Fibroblast of villous mesenchyme (primary cell): Measurements from ENCODE around the gene MAN1C1. TPM values are rescaled to one million over a fixed set of nuclear protein-coding genes. Genes with fewer than 3 reads are reported as not detected.

Source experiments
- DNase-seq: peaks from one replicate; pipeline ENCODE4 v3.0.0-alpha.2; 2010; ENCODE audit warnings: low read depth
- H3K4me3 ChIP-seq: 2 replicates; pipeline ENCODE4 v1.5.1; 2011; ENCODE audit warnings: low read depth, mild to moderate bottlenecking, low read length
- total RNA-seq: library from RNA; depleted of rRNA; stranded (reverse); fragments of >200 nt; gene quantifications from 2 replicates; pipeline ENCODE4 v1.2.3, GENCODE V29; 2012
- TF ChIP-seq, protein P1 (sequence below): IDR thresholded peaks from 2 replicates; pipeline ENCODE4 v1.5.1; 2012; ENCODE audit warnings: low read depth, mild to moderate bottlenecking, low read length; ENCODE audit not compliant: insufficient read depth

MAN1C1 gene
- total RNA-seq, 1 donor = 5.2 TPM

- TF ChIP-seq, protein P1, sequence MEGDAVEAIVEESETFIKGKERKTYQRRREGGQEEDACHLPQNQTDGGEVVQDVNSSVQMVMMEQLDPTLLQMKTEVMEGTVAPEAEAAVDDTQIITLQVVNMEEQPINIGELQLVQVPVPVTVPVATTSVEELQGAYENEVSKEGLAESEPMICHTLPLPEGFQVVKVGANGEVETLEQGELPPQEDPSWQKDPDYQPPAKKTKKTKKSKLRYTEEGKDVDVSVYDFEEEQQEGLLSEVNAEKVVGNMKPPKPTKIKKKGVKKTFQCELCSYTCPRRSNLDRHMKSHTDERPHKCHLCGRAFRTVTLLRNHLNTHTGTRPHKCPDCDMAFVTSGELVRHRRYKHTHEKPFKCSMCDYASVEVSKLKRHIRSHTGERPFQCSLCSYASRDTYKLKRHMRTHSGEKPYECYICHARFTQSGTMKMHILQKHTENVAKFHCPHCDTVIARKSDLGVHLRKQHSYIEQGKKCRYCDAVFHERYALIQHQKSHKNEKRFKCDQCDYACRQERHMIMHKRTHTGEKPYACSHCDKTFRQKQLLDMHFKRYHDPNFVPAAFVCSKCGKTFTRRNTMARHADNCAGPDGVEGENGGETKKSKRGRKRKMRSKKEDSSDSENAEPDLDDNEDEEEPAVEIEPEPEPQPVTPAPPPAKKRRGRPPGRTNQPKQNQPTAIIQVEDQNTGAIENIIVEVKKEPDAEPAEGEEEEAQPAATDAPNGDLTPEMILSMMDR = no peak
- DNase-seq = no peak
- no peak overlapping the region for H3K4me3 ChIP-seq
These were observed 175.5 kb downstream of the MAN1C1 start for GRCh38 chr1:25792115-25792514.

DNA sequence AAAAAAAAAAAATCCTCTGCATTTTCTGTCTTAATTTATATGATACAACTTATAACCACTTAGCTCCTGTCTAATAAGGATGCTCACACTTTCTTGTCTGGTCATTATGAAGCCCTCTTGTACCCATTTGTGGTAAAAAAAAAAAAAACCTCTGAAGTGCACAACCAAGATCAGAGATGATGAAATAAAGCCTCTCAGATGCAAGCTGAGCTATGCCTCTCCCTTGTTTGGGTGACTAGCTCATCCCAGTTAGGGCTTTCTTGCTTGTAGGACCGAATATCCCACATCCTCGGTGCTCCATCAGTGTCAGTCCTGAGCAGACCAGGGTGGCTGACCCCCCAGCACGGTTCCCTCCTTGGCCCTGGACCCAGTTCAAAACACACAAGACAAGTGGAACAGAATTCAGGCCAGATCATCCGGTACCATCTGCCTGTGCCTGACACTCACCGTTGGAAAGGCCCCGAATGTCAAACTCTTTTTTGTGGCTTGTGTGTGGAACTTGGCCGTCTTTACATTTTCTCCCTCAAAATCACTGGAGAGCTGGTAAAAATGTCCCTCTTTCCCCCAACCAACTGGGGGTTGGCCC lies 177.1 kb downstream of the MAN1C1 start:
- TF ChIP-seq, protein P1 = no peak
- H3K4me3 ChIP-seq = no peak overlapping the region
- DNase-seq = no peak

GRCh38 chr1:25794325-25794724 lies 177.7 kb downstream of the MAN1C1 start:
- DNase-seq = no peak
- no peak overlapping the region for H3K4me3 ChIP-seq

DNA sequence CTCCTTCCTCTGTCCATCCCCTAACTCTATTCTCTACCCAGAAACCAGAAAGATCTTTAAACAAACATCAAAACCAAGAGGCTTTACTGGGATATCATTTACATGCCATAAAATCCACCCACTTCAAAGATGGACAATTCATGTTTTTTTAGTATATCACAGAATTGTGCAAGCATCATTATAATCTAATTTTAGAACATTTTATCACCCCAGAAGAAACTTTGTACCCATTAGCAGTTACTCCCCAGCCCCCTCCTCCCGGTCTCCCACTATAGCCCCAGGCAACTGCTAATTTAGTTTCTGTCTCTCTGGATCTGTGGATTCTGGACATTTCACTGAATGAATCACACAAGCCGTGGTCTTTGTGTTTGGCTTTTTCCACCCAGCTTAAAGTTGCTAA lies 178.6 kb downstream of the MAN1C1 start:
- no peak for DNase-seq
- no peak overlapping the region for H3K4me3 ChIP-seq
- TF ChIP-seq, protein P1 = no peak

More at GRCh38 chr1:25794325-25794724, 177.7 kb downstream of the MAN1C1 start:
- TF ChIP-seq, protein P1 = no peak

DNA sequence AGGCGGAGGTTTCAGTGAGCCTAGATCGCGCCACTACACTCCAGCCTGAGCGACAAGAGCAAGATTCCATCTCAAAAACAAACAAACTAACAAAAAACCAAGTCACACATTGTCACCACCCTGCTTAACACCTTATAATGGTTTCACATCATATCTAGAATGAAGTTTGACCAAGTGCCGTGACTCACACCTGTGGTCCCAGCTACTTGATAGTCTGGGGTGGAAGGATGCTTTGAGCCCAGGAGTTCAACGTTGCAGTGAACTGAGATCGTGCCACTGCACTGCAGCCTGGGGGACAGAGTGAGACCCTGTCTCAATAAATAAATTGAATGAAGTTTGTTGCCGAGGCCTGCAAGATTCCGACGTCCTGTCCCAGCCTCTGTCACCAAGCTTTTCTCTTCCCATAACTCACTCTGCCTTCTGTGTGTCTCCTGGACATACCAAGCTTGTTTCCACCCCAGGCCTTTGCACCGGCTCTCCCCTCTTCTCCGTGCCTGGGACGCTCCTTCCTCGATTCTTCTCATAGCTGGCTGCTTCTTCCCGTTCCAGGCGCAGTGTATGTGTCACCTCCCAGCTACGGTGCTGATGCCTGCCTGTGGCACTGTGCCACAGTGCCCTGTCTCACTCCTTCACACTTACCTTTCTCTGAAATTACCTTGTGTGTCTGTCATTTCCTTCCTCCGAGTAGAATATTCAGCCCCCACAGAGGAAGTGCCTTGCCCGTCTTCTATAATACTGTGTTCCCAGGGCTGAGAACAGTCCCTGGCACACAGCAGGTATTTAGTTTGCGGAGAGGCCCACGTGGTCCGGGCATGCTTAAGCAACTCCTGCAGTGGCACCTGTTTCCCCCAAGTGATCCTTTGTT lies 179.6 kb downstream of the MAN1C1 start:
- TF ChIP-seq, protein P1 = no peak

DNA sequence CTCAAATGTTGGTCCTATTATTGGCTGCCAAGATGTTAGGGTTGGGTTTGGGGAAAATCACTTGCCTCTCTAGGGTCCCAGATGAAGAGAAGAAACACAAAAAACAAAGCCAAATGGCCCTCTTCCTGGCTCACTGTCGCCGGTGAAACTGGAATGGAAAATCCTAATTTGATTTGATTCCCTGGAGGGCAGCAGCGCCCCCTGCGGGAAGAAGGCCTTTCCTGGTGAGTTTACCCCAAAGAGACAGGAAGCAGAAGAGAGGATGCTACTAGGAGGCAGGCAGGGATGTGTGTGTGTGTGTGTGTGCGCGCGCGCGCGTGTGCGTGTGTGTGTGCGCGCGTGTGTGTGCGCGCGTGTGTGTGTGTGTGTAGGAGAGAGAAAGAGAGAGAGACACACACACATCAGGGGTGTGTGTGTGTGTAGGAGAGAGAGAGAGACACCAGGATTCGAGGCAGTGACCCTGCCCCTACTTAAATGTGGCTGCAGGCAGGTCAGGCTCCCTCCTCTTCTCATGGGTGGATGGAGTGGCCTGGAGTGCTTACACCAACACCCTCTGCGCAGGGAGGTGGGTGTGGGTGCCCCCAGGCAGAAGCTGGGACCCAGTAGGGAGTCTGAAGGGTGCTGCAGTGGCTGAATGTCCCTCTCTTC lies 180.3 kb downstream of the MAN1C1 start:
- peak; percentile 76 for DNase-seq
- H3K4me3 ChIP-seq = no peak overlapping the region
- TF ChIP-seq, protein P1 = peak; percentile 76

More for the DNA sequence above, 179.6 kb downstream of the MAN1C1 start:
- H3K4me3 ChIP-seq = no peak overlapping the region
- no peak for DNase-seq
